GM19239 (cell line): ENCODE results near the gene RHBDL1.
A peak's percentile ranks its signal among the peaks of the same experiment; 100 is the strongest.

Experiments used
- DNase-seq: peaks from one replicate; pipeline ENCODE4 v3.0.0; 2011; ENCODE audit warnings: low spot score; ENCODE audit not compliant: insufficient read length
- FAIRE-seq: peaks from 2 replicates; lab custom pipeline; 2011; peaks lifted over from hg19 to GRCh38; lab: Jason Lieb, UNC

Gene RHBDL1

DNA sequence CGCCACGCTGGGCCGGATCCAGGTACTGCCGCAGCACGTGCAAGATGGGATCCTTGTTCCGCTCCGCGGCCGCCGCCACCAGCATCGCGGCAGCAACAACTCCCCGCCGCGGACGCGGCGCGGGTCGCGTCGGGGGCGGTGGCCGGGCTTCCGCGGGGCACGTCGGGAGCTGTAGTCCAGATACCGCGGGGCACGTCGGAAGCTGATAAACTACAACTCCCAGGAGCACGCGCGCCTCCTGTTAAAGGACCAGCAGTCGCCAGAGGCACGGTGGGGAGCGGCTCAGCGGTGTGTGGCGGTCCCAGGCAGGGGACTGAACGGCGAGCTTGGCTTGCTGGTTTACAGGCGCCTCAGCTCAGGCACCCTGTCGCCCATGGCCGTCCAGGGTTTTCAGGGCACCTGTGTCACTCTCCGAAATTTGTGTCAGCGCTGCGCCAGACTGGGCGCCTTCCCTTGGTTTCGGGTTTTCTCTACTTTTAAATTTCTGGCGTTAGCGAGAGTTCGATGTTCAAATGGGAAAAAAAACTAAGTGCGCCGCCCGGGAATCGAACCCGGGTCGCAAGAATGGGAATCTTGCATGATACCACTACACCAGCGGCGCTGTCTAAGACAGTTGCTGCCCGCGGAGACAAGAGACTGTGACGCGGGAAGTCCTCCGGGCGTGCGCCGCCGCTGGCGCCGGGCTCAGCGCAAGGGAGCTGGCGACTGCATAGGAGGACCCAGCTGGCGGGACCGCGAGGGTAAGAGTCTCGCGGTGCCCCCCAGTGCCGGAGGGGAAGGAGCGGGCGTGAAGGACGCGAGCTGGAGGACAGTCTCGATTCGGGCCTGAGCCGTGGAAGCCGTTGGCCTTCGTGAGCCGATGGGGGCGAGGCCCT, 39.0 kb upstream of the RHBDL1 start, which contains the start of gene METTL26:
Gene METTL26, minus strand, starts transcription at position 100 of the 875 bp plus-strand sequence. Its CDS starts 15 bp downstream, at position 85.
- DNase-seq = peak; percentile 100
- peak; percentile 99 for FAIRE-seq

DNA sequence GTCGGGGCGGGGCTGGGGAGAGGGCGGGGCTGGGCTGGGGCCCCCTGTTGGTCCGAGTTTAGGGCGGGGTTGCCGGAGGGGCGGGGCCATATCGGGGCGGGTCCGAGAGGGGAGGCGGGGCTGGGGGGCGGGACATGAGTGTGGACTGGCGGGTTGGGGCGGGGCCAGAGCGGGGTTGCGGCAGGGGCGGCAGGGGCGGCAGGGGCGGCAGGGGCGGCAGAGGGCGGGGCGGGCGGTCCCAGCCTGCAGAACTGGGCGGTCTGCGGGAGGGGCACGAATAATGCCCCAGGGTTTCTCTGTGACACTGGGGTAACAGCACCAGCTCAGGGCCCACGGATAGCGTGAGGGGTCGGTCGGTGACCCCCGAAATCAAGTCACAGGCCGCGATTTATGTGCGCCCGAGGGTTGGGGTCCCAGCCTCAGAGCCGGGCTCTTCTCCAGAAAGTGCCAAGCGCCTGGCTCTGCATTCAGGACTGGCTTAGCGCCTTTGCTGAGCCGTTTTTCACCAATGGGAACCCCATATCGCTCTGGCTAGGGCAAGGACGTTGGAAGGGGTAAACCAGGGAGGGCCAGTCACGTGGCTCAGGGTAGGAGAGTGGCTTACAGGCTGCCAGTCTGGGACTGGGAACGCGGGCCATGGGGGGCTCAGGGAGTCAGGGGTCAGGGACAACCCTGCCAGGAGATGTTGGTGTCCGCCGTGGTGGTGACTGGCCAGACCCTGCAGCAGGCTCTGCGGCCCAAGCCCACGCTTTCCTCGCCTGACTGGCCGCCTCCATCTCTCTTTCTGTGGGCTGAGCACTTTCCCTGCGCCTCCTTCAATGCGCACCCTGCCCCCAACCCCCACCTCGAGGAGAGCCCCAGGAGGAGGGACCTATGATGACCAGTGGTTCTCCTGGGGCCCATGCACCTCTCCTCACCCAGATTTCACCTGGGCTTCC, 38.1 kb upstream of the RHBDL1 start:
- DNase-seq = peak; percentile 98
- FAIRE-seq = no peak

DNA sequence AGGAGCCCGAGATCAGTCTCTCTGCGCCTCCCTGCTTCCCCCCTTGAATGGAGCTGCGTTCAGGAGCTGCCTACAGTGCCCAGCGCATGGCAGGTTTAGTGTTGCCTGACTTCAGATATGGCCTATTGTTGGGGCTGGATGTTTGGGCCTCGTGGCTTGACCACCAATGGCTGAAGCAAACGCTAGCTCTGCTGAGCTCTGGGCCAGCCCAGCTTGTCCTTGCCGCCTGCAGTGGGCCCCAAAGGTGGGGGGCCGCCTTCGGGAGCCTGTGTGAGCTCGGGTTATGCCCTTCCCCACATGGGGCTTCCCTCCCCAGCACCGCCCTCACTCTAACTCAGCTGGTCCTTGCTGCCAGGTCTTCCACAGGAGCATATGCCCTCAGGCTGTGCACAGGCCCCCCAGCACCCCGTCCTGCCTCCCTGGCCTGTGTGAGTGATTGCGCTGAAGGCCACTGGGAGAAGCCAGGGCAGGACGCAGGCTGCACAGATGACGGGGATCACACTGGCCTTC, 37.4 kb upstream of the RHBDL1 start:
- DNase-seq = no peak
- no peak for FAIRE-seq

DNA sequence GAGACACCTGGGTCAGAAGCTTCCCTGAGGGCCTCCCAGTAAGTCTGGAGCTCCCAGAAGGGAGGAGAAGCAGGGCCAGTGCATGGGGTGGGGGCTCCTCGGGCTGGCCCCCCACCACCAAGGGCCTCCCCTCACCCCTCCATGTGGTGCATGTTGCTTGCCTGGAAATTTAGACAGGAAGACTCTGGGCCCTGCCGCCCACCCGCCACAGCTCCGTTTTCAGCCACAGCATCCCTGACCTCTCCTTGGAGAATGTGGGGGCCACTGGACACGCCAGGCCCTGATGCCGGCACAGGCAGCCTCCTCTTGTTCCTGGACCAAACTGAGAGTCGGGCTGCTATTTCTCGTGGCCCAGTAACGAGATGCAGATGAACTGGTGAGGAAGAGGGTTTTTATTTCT, 36.6 kb upstream of the RHBDL1 start:
- no peak for FAIRE-seq
- DNase-seq = no peak

DNA sequence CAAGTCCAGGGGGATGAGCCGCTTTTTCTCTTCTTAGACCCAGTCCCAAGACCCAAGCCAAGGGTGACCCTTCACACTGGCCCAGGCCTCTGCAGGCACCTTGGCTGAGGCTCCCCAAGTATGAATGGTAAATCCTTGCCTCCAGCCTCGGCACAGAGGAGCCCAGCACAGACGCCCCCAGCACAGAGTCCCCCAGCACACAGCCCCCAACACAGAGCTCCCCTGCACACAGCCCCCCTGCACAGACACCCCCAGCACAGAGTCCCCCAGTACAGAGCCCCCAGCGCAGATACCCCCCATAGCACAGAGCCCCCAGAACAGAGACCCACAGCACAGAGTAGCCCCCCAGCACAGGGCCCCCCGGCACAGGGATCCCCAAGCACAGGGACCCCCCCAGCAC, 34.9 kb upstream of the RHBDL1 start:
- no peak for FAIRE-seq

DNA sequence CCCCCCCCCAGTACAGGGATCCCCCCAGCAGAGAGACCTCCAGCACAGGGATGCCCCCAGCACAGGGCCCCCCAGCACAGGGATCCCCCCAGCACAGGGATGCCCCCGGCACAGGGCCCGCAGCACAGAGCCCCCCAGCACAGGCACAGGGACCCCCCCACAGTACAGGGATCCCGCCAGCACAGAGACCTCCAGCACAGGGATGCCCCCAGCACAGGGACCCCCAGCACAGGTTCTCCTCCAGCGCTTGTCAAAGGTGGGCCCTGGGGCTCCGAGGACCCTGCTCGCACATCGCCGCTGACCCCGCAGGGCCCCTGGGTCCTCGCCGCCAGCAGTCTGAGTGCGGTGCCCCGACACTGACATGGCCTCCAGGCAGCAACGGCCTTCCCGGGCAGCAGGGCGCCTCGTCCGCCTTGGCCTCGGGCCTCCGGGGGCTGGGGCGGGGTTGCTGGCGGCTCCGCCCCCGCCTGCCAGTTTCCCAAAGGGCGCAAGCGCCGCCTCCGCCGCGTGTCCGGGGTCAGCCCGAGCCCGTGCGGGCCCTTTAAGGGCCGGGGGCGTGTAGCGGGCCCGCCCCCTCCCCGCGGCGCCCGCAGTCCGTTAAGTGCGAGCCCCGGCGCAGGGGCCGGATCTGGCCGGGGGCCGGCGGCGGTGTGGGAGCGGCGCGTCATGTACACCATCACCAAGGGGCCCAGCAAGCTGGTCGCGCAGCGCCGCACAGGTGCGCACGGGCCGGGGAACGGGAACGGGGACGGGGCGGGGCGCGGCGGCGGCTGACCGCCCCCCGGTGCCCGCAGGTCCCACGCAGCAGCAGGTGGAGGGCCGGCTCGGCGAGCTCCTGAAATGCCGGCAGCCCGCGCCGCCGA, 33.9 kb upstream of the RHBDL1 start, which contains the start of gene MCRIP2:
Gene MCRIP2, plus strand, starts transcription at position 503 of the 863 bp plus-strand sequence. Its CDS starts 164 bp downstream, at position 667.
- DNase-seq = peak; percentile 88
- FAIRE-seq = peak; percentile 78

More for the DNA sequence above, 34.9 kb upstream of the RHBDL1 start:
- DNase-seq = no peak

DNA sequence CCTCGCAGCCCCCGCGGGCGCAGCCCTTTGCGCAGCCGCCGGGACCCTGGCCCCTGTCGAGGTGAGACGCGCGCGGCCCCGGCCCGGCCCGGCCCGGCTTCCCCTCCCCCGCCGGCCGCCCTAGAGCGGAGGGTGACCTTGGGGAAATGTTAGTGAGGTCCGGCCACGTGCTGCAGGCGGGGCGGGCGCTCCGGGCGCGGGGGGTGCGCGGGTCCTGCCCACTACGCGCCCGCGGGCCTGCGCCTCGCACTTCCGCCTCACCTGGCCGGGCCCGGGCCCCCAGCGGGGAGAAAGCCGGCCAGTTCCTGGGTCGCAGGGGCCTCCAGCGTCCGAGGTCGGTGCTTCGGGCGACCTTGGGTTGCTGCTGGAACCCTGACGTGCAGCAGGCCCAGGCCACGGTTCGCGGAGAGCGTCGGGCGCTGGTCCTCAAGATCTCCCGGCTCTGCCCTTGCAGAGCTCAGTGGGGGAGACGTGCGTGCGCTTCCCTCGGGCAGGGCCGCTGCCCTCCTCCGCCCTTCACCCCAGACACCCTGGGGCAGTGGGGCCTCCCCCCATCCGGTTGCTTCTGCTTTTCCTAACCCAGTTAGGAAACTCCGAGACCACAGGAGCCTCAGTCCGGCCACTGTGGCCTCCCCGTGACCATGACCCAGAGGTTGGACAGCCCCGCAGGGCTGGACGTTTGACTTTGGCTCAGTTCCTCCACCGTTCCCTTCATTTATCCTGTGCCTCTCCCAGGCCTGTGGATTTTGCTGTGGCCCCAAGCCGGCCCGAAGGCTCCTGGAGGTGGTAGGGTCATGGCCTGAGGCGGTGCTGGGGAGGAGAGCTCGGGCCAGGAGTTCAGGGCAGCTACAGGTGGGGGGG, 33.1 kb upstream of the RHBDL1 start:
- peak; percentile 69 for DNase-seq

DNA sequence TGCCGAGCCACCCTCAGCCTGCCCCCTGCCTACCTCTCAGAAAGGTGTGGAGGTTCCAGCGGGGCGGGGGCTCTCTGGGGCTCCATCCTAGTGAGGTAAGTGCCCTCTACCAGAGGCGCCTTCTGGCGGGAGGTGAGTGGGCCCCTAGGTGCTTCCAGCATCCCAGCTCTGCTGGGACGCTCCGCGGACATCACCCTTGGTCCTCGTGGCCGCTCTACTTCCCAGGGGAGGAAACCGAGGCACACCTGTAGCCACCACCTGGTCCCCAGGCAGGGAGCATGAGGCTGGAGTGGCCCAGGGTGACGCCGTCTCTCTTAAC, 32.5 kb upstream of the RHBDL1 start:
- FAIRE-seq = no peak
- no peak for DNase-seq

More for the DNA sequence above, 33.1 kb upstream of the RHBDL1 start:
- FAIRE-seq = peak; percentile 48

DNA sequence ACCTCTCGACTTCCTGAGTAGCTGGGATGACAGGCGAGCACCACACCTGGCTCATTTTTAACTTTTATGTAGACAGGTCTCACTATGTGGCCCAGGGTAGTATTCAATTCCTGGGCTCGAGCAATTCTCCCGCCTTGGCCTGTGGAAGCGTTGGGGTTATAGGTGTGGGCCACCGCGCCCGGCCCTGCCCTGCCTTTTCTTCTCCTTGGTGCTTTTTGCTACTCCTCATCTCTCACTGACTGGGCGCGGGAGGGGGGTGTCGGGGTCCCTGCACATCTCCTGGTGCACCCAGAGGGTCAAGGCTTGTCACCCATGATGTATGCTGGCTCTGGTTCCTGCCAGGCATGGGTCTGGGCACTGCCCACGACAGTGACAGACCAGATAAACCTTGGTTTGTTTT, 30.9 kb upstream of the RHBDL1 start:
- FAIRE-seq (no peak), DNase-seq (no peak)

DNA sequence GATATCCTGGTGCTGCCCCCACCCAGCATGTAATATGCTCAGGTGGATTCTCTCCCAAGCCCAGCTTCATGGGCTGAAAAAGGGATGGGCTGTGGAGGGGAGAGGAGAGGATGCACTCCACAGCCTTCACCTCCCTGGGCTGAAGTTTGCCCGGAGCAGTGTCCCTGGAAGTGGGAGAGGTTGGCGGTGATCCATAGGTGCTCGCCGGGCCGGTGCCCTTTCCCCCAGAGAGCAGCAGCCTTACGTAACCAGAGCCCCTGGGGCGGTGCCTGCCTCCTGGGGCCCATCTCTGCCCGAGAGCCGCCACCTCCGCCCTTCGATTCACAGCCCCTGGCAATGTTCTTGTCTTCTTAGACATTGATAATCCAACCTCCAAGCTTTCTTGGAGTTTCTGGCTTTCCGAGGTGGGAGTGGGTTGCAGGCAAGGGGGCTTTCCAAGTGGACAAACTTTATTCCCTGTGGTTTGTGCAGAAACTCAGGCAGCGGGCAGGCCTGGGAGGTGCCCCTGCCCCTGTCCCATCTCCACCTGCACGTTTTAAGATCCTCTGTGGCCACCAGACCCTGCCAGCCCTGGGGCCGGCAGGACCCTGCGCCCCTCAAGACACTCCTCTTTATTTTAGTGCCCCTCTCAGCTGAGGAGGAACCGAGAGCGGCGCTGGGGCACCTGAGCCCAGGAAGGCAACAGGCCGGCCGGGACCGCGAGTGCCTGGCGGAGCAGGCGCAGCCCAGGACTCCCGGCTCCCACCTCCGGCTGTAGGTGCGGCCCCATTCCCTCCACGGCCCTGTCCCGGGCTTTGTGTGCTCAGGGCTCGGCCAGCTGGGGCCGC, 29.4 kb upstream of the RHBDL1 start:
- DNase-seq (no peak), FAIRE-seq (no peak)

DNA sequence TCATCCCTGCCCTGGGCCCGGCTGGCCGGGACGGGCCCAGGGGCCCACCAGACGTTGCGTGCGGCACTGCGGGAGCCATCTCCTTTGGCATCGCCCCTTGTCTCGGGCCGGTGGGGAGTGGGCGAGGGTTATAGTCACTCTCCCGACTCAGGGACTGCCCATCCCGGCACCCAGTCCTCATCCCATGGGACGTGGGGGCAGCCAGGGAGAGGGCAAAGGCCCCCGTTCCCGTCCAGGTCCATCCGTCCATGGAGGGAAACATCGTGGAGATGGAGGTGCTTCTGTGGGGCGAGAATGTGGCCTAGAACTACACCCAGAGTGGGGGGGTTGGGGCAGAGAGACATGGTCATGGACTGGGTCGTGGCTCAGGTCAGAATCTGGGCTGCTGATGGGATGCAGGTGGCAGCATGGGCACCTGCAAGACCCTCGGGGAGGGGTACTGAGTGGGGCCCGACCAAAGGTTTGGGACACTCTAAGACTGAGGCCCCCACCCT, 28.7 kb upstream of the RHBDL1 start:
- FAIRE-seq (no peak), DNase-seq (no peak)

DNA sequence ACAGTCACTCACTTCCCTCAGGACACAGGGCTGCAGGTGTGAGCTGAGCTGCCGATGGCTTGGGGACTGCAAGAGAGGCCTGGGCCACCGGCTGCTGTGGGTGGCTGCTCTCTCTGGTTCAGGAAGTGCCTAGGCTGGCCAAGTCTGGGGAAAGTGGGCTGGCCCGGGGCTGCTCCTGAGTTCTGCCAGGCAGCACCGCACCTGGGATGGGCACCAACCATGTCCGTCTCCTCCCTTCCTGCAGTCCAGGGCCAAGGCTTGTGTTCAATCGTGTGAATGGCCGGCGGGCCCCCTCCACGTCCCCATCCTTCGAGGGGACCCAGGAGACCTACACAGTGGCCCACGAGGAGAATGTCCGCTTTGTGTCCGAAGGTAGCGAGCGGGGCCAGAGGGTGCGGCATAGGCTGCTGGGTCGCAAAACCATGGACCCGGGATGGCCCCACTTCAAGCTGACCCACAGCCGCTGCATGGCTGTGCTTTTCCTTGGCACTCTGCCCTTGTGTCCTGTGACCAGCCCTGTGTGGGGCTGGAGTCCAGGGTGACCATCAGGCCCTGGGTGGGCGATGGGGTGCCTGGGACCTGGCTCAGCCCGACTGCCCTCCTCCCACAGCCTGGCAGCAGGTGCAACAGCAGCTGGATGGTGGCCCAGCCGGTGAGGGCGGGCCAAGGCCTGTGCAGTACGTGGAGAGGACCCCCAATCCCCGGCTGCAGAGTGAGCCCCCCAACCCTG, 28.1 kb upstream of the RHBDL1 start:
- DNase-seq = no peak
- no peak for FAIRE-seq

DNA sequence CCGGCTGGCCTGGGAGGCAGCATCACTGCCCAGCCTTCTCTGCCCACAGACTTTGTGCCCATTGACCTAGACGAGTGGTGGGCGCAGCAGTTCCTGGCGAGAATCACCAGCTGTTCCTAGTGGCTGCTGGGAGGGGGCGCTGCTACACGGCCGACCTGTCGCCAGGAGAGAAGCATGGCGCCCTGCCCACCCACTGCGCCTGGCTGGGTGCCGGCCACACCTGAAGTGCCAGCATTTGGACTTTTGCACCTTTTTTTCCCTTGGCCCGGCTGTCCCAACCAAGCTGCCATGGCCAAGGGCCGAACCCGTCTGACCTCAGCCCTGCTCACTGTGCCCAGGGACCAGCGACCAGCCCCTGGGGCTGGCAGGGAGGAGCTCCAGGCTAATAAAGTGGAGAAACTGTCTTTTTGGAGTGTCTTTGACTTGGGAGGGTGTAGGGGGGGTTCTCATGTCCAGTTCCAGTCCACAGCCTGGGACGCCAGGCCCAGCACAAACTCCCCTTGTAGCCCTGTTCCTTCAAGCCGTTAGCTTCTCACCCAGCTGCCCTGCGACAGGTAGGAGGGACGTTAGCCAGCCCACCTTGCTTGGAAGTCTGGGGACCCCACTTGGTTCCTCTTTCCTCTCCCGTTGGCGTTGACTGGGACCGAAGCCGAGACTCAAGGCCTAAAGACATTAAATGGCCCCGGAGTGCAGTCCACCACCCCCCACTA, 27.2 kb upstream of the RHBDL1 start:
- FAIRE-seq (peak; percentile 86), DNase-seq (peak; percentile 81)

DNA sequence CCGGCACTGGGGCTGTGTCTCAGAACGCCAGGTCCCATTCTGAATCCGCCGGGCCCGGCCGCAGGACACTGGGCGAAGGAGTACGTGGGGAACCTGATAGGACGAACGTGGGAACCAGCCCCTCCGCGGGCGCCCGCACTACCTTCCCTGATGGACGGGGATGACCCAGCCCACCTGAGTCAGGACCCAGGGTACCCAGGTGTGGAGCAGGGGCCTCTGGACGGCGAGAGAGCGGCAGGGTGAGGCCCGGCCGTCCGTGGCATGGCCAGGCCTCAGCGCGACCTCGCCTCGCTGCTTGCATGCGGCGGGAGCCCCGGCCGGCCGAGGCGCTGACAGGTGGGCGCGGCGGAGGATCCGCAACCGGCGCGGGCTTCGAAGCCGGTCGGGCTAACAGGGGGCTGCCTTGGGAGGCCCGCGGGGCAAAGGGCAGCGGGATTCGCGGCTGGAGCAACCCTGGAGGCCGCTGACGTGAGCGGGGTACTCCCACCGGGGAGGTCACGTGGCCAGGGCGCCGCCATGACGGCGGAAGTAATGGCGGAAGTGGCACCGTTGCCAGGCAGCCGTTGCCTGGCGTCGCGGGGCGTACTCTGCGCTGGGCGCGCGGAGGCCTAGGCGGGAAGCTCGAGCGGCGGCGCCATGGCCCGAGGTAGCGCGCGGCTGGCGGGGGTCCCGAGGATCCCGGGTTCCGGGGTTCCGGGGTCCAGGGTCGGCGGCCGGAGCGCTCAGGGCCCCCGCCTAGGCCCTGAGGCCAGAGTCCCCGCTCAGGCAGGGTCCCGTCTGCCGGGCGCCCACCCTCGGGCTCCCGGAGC, 26.5 kb upstream of the RHBDL1 start, which contains the start of gene WDR90:
Gene WDR90, plus strand, starts transcription at position 585 of the 809 bp plus-strand sequence. Its CDS starts 52 bp downstream, at position 637.
- FAIRE-seq = peak; percentile 92

DNA sequence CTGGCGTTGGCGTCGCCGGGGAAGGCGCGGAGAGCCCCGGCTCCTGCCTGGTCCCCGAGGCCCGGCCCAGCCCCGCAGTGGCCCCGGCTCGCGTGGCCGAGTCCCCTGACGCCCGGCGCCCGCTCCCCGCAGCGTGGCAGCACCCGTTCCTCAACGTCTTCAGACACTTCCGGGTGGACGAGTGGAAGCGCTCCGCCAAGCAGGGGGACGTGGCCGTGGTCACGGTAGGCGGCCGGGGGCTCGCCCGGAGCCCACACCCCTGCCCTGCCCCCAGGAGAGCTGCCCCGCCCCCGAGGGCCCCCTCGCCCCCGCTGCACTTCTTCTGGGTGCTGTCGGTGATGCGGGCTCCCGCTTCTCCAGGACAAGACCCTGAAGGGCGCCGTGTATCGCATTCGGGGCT, 25.8 kb upstream of the RHBDL1 start:
- FAIRE-seq = no peak
- peak; percentile 65 for DNase-seq

More for the DNA sequence above, 26.5 kb upstream of the RHBDL1 start, which contains the start of gene WDR90:
- DNase-seq = peak; percentile 100
